AG09309 (cell line): ENCODE measurements around the gene NLGN4X.

Source experiments
- DNase-seq: peaks from one replicate; pipeline ENCODE4 v3.0.0-alpha.2; 2010; ENCODE audit warnings: low read depth
- H3K4me3 ChIP-seq: 2 replicates; pipeline ENCODE4 v1.5.1; 2011; ENCODE audit warnings: mild to moderate bottlenecking, low read depth, low read length, moderate library complexity; ENCODE audit not compliant: control insufficient read depth
- CTCF ChIP-seq: IDR thresholded peaks from 2 replicates; pipeline ENCODE4 v1.5.1; 2011; ENCODE audit warnings: mild to moderate bottlenecking, low read depth, low read length, inconsistent platforms; ENCODE audit not compliant: insufficient read depth, control insufficient read depth; ENCODE audit errors: missing control alignments

NLGN4X gene

GRCh38 chrX:6067600-6067999, 161.1 kb downstream of the NLGN4X start:
- no peak for TF ChIP-seq CTCF
- no peak for DNase-seq
- no peak overlapping the region for H3K4me3 ChIP-seq

- DNase-seq: no peak
- TF ChIP-seq CTCF: no peak
- H3K4me3 ChIP-seq: no peak overlapping the region
These were observed 175.5 kb downstream of the NLGN4X start for GRCh38 chrX:6053141-6053540.

GRCh38 chrX:6052111-6052745, 176.4 kb downstream of the NLGN4X start:
- no peak overlapping the region for H3K4me3 ChIP-seq
- DNase-seq: no peak
- TF ChIP-seq CTCF: no peak

- H3K4me3 ChIP-seq: no peak overlapping the region
- no peak for TF ChIP-seq CTCF
- no peak for DNase-seq
These were observed 179.5 kb downstream of the NLGN4X start for GRCh38 chrX:6049132-6049531.

GRCh38 chrX:6041630-6042029, 187.0 kb downstream of the NLGN4X start:
- no peak overlapping the region for H3K4me3 ChIP-seq
- DNase-seq: no peak
- TF ChIP-seq CTCF: no peak

GRCh38 chrX:6029014-6029413, 199.7 kb downstream of the NLGN4X start:
- no peak for TF ChIP-seq CTCF
- DNase-seq: no peak
- H3K4me3 ChIP-seq: no peak overlapping the region

GRCh38 chrX:6026980-6027379, 201.7 kb downstream of the NLGN4X start:
- no peak for DNase-seq
- no peak for TF ChIP-seq CTCF
- H3K4me3 ChIP-seq: no peak overlapping the region
